H9 (cell line): Measurements from ENCODE around the gene TMTC1. TPM values are rescaled to one million over a fixed set of nuclear protein-coding genes. Genes with fewer than 3 reads are reported as not detected.

Experiments
- DNase-seq: peaks from one replicate; pipeline ENCODE4 v3.0.0-alpha.2; 2017
- H2AFZ ChIP-seq: one replicate; pipeline ENCODE4 v1.6.1; 2013; ENCODE audit warnings: mild to moderate bottlenecking, low read length, control low read depth, moderate library complexity
- H2AK5ac ChIP-seq: 2 replicates; pipeline ENCODE4 v1.6.1; 2013; ENCODE audit warnings: low read length, control low read depth, mixed read lengths; ENCODE audit not compliant: insufficient read length
- H2BK120ac ChIP-seq: one replicate; pipeline ENCODE4 v1.6.1; 2013; ENCODE audit warnings: low read depth, mild to moderate bottlenecking, low read length, control low read depth, inconsistent platforms; ENCODE audit not compliant: poor library complexity, severe bottlenecking
- H2BK12ac ChIP-seq: 2 replicates; pipeline ENCODE4 v1.6.1; 2013; ENCODE audit warnings: low read length, control low read depth, mixed read lengths, low read depth; ENCODE audit not compliant: insufficient read length
- H2BK15ac ChIP-seq: 2 replicates; pipeline ENCODE4 v1.6.1; 2013; ENCODE audit warnings: low read depth, low read length, control low read depth
- H2BK20ac ChIP-seq: one replicate; pipeline ENCODE4 v1.6.1; 2013; ENCODE audit warnings: low read depth, mild to moderate bottlenecking, low read length, control low read depth, inconsistent platforms; ENCODE audit not compliant: poor library complexity, severe bottlenecking
- H2BK5ac ChIP-seq: 2 replicates; pipeline ENCODE4 v1.6.1; 2013; ENCODE audit warnings: low read length, control low read depth, mixed read lengths; ENCODE audit not compliant: insufficient read length
- H3K14ac ChIP-seq: 2 replicates; pipeline ENCODE4 v1.6.1; 2013; ENCODE audit warnings: low read length, control low read depth; ENCODE audit not compliant: insufficient read depth
- H3K18ac ChIP-seq: 2 replicates; pipeline ENCODE4 v1.6.1; 2013; ENCODE audit warnings: low read depth, mild to moderate bottlenecking, mixed read lengths, low read length, control low read depth; ENCODE audit not compliant: insufficient read length
- H3K23ac ChIP-seq: 2 replicates; pipeline ENCODE4 v1.6.1; 2013; ENCODE audit warnings: low read length, control low read depth, mixed read lengths, low read depth; ENCODE audit not compliant: insufficient read length
- H3K23me2 ChIP-seq: 2 replicates; pipeline ENCODE4 v1.6.1; 2013; ENCODE audit warnings: low read depth, mild to moderate bottlenecking, mixed read lengths, low read length, control low read depth; ENCODE audit not compliant: insufficient read length, poor library complexity, severe bottlenecking
- H3K27ac ChIP-seq: 2 replicates; pipeline ENCODE4 v1.5.1; 2013; ENCODE audit warnings: low read length, control low read depth, mixed read lengths, low read depth; ENCODE audit not compliant: insufficient read length
- H3K27me3 ChIP-seq: 2 replicates; pipeline ENCODE4 v1.6.1; 2013; ENCODE audit warnings: low read length, control low read depth, inconsistent platforms; ENCODE audit not compliant: insufficient read depth
- H3K4ac ChIP-seq: 2 replicates; pipeline ENCODE4 v1.6.1; 2013; ENCODE audit warnings: low read depth, mild to moderate bottlenecking, control low read depth, inconsistent platforms, low read length, moderate library complexity
- H3K4me1 ChIP-seq: 2 replicates; pipeline ENCODE4 v1.6.1; 2013; ENCODE audit warnings: low read length, control low read depth, inconsistent platforms; ENCODE audit not compliant: insufficient read depth
- H3K4me2 ChIP-seq: 2 replicates; pipeline ENCODE4 v1.6.1; 2013; ENCODE audit warnings: low read length, control low read depth, mixed read lengths; ENCODE audit not compliant: insufficient read length, insufficient read depth
- H3K56ac ChIP-seq: 2 replicates; pipeline ENCODE4 v1.6.1; 2013; ENCODE audit warnings: low read depth, mild to moderate bottlenecking, mixed read lengths, low read length, control low read depth; ENCODE audit not compliant: insufficient read length
- H3K79me1 ChIP-seq: 2 replicates; pipeline ENCODE4 v1.6.1; 2013; ENCODE audit warnings: low read depth, mild to moderate bottlenecking, moderate library complexity, low read length, control low read depth, inconsistent platforms; ENCODE audit not compliant: insufficient read depth, poor library complexity, severe bottlenecking
- H3K79me2 ChIP-seq: 2 replicates; pipeline ENCODE4 v1.6.1; 2013; ENCODE audit warnings: low read length, control low read depth, inconsistent platforms; ENCODE audit not compliant: insufficient read depth
- H3K9ac ChIP-seq: 2 replicates; pipeline ENCODE4 v1.6.1; 2013; ENCODE audit warnings: low read length, control low read depth, mixed read lengths; ENCODE audit not compliant: insufficient read length; ENCODE audit errors: extremely low read depth
- H3K9me3 ChIP-seq: one replicate; pipeline ENCODE4 v1.6.1; 2013; ENCODE audit warnings: low read depth, low read length, inconsistent platforms; ENCODE audit not compliant: control insufficient read depth
- H3T11ph ChIP-seq: one replicate; pipeline ENCODE4 v1.6.1; 2013; ENCODE audit warnings: mild to moderate bottlenecking, low read length, control low read depth, inconsistent platforms
- H4K20me1 ChIP-seq: one replicate; pipeline ENCODE4 v1.6.1; 2013; ENCODE audit not compliant: control insufficient read depth, insufficient read length, insufficient read depth
- H4K5ac ChIP-seq: 2 replicates; pipeline ENCODE4 v1.6.1; 2013; ENCODE audit warnings: low read depth, mild to moderate bottlenecking, mixed read lengths, low read length, control low read depth; ENCODE audit not compliant: insufficient read length
- H4K8ac ChIP-seq: replicated peaks from 2 replicates; pipeline ENCODE4 v1.6.1; 2013; ENCODE audit warnings: low read length, control low read depth, mixed read lengths, low read depth; ENCODE audit not compliant: insufficient read length
- H4K91ac ChIP-seq: 2 replicates; pipeline ENCODE4 v1.6.1; 2013; ENCODE audit warnings: low read depth, mild to moderate bottlenecking, moderate library complexity, mixed read lengths, low read length, control low read depth; ENCODE audit not compliant: insufficient read length
- H3K27ac Mint-ChIP-seq, 3 experiments: 2 replicates in 2 of 3; 3 replicates in 1 of 3; pipeline ENCODE4 v1.8.0; 2020 to 2021; ENCODE audit warnings: mixed read lengths in 3 of 3, mild to moderate bottlenecking in 1 of 3, moderate library complexity in 1 of 3
- H3K27me3 Mint-ChIP-seq: 2 replicates; pipeline ENCODE4 v1.8.0; 2021; ENCODE audit warnings: low read depth, mild to moderate bottlenecking, moderate library complexity, mixed read lengths
- H3K36me3 Mint-ChIP-seq, 3 experiments: 2 replicates in 2 of 3; 3 replicates in 1 of 3; pipeline ENCODE4 v1.8.0; 2020 to 2021; ENCODE audit warnings: low read depth in 3 of 3, mixed read lengths in 3 of 3; ENCODE audit not compliant: insufficient read depth in 1 of 3
- H3K4me1 Mint-ChIP-seq, 2 experiments: 2 replicates each; pipeline ENCODE4 v1.8.0; 2020; ENCODE audit warnings: mixed read lengths in 2 of 2
- H3K4me3 Mint-ChIP-seq, 2 experiments: 2 replicates in 1 of 2; 3 replicates in 1 of 2; pipeline ENCODE4 v1.8.0; 2020 to 2021; ENCODE audit warnings: mild to moderate bottlenecking in 2 of 2, mixed read lengths in 2 of 2, moderate library complexity in 1 of 2
- H3K9me3 Mint-ChIP-seq, 2 experiments: 2 replicates in 1 of 2; 3 replicates in 1 of 2; pipeline ENCODE4 v1.8.0; 2020; ENCODE audit warnings: mild to moderate bottlenecking in 2 of 2, mixed read lengths in 2 of 2, moderate library complexity in 1 of 2
- CTCF ChIP-seq: fragments of 200-600 bp; sonication (generic); conservative IDR thresholded peaks from 3 replicates; pipeline ENCODE4 v1.8.0; 2021; ENCODE audit warnings: antibody characterized with exemption, mild to moderate bottlenecking
- total RNA-seq: library from RNA; stranded (reverse); gene quantifications from 2 replicates; pipeline ENCODE4 v1.2.1, GENCODE V29; 2021

TMTC1 gene
- total RNA-seq, 1 experiment from 2014 or later: 16.1 TPM

- H3K23me2 ChIP-seq: no peaks in the 10 kb centered on the region
- H2BK120ac ChIP-seq: no peak overlapping the region
- H3K79me2 ChIP-seq: peaks cover 5% of the 10 kb centered on the region; the same call in 1 of the 2 replicates
- H3K27ac ChIP-seq: no peak overlapping the region
- no peaks in the 10 kb centered on the region for H3K4me1 ChIP-seq
- Mint-ChIP-seq H3K9me3 (peaks cover 22 to 26% of the 10 kb centered on the region in 2 experiments), H3K4me3 (no peak overlapping the region), H3K27me3 (no peaks in the 10 kb centered on the region), H3K36me3 (peaks cover 22 to 30% (median 23%) of the 10 kb centered on the region in 3 experiments), H3K4me1 (peaks cover 12 to 18% of the 10 kb centered on the region in 2 experiments), H3K27ac (no peak overlapping the region)
- H2BK5ac ChIP-seq: no peak overlapping the region
- peaks cover 11% of the 10 kb centered on the region for H3K79me1 ChIP-seq
- H2AK5ac ChIP-seq: no peak overlapping the region
- no peak overlapping the region for H4K5ac ChIP-seq
- peaks cover 12% of the 10 kb centered on the region for H3K9me3 ChIP-seq
- no peak overlapping the region for H3K18ac ChIP-seq
- no peak overlapping the region for H3K4me2 ChIP-seq
- H2BK20ac ChIP-seq: no peak overlapping the region
- H2BK12ac ChIP-seq: no peak overlapping the region
- no peak for DNase-seq
- no peaks in the 10 kb centered on the region for H4K20me1 ChIP-seq
- H2BK15ac ChIP-seq: no peak overlapping the region
- H4K91ac ChIP-seq: no peak overlapping the region
- no peak for TF ChIP-seq CTCF
- H3K14ac ChIP-seq: no peak overlapping the region
- no peak overlapping the region for H3K4ac ChIP-seq
- no peak overlapping the region for H2AFZ ChIP-seq
- no peak overlapping the region for H3K23ac ChIP-seq
- no peak overlapping the region for H4K8ac ChIP-seq
- H3T11ph ChIP-seq: no peak overlapping the region
- H3K9ac ChIP-seq: no peak overlapping the region
- H3K27me3 ChIP-seq: no peaks in the 10 kb centered on the region
- no peak overlapping the region for H3K56ac ChIP-seq
These were observed 12.0 kb downstream of the TMTC1 start for GRCh38 chr12:29771786-29772185.
